Esophagus (tissue), 2 donors: ENCODE measurements around the gene KRTAP6-2. TPM values are rescaled to one million over a fixed set of nuclear protein-coding genes. Genes with fewer than 3 reads are reported as not detected.

Experiments
- H3K27ac ChIP-seq, 2 donors: one replicate each; pipeline ENCODE4 v1.5.1; 2013; ENCODE audit warnings: low read depth in 2 of 2, mild to moderate bottlenecking in 2 of 2, inconsistent platforms in 1 of 2, low read length in 1 of 2, moderate library complexity in 1 of 2
- H3K27me3 ChIP-seq, 2 donors: one replicate each; pipeline ENCODE4 v1.6.1; 2013; ENCODE audit warnings: low read length in 2 of 2, control low read depth in 1 of 2, mild to moderate bottlenecking in 1 of 2; ENCODE audit not compliant: insufficient read depth in 2 of 2, control insufficient read depth in 1 of 2
- H3K36me3 ChIP-seq, 2 donors: one replicate each; pipeline ENCODE4 v1.6.1; 2013; ENCODE audit warnings: low read length in 1 of 2; ENCODE audit not compliant: control insufficient read depth in 2 of 2, insufficient read depth in 2 of 2
- H3K4me1 ChIP-seq, 2 donors: one replicate each; pipeline ENCODE4 v1.6.1; 2013; ENCODE audit warnings: low read length in 1 of 2; ENCODE audit not compliant: control insufficient read depth in 2 of 2, insufficient read depth in 2 of 2
- H3K4me3 ChIP-seq, 2 donors: one replicate each; pipeline ENCODE4 v1.5.1; 2013; ENCODE audit warnings: low read length in 2 of 2, mild to moderate bottlenecking in 2 of 2, low read depth in 1 of 2, moderate library complexity in 1 of 2
- H3K9me3 ChIP-seq, 2 donors: one replicate each; pipeline ENCODE4 v1.6.1; 2013; ENCODE audit warnings: mild to moderate bottlenecking in 2 of 2, low read depth in 1 of 2, low read length in 1 of 2, moderate library complexity in 1 of 2; ENCODE audit not compliant: control insufficient read depth in 2 of 2, insufficient read depth in 1 of 2
- WGBS, 2 donors: extraction: QIAGEN DNeasy Blood & Tissue Kit; methylation state at CpG; one replicate each; pipeline ENCODE4 v1.1.7; 2013; 5-methylcytosine and 5-hydroxymethylcytosine counted together
- polyA plus RNA-seq, 2 donors: library from polyadenylated mRNA; stranded (reverse); fragments of 200-250 nt; gene quantifications; one replicate each; pipeline ENCODE4 v1.2.3, GENCODE V29; 2013
- donor health status: healthy with polysubstance abuse.
- donor health status: Bipolar disorder and iron deficiency.

The KRTAP6-2 gene
- polyA plus RNA-seq = not detected

- 95 to 97% methylated on average over 6 of the region's 6 CpGs for WGBS, 2 donors
- no peaks in the 10 kb centered on the region for H3K27me3 ChIP-seq
- H3K4me3 ChIP-seq = no peak within 1 kb of the TSS
- no peaks in the 10 kb centered on the region for H3K36me3 ChIP-seq
- no peaks in the 10 kb centered on the region for H3K4me1 ChIP-seq
- no peak within 1 kb of the TSS for H3K27ac ChIP-seq
- peaks cover 3 to 4% of the 10 kb centered on the region in 2 donors for H3K9me3 ChIP-seq
Measured at GRCh38 chr21:30598802-30599201, at the start of gene KRTAP6-2. Gene KRTAP6-2, minus strand, starts transcription at chr21:30598902. Its CDS starts 28 bp downstream, at chr21:30598874.

- no peak overlapping the region for H3K4me3 ChIP-seq
- no peaks in the 10 kb centered on the region for H3K27me3 ChIP-seq
- H3K9me3 ChIP-seq = no peaks in the 10 kb centered on the region
- H3K27ac ChIP-seq = no peak overlapping the region
- WGBS, 2 donors = 58% methylated on average over 1 of the region's 1 CpG
- no peaks in the 10 kb centered on the region for H3K4me1 ChIP-seq
- H3K36me3 ChIP-seq = no peaks in the 10 kb centered on the region
Measured at GRCh38 chr21:30646904-30647414, 48.3 kb upstream of the KRTAP6-2 start.

- Histone ChIP-seq H3K36me3 (no peaks in the 10 kb centered on the region), H3K9me3 (no peaks in the 10 kb centered on the region), H3K4me3 (no peak within 1 kb of the TSS), H3K27me3 (no peaks in the 10 kb centered on the region), H3K4me1 (no peaks in the 10 kb centered on the region), H3K27ac (no peak within 1 kb of the TSS)
- WGBS, 2 donors = 84 to 86% methylated on average over 2 of the region's 2 CpGs
Measured at GRCh38 chr21:30642564-30642963, 43.9 kb upstream of the KRTAP6-2 start, which contains the start of gene KRTAP20-3. Gene KRTAP20-3, plus strand, starts transcription at chr21:30642864.

- no peaks in the 10 kb centered on the region for H3K9me3 ChIP-seq
- no peaks in the 10 kb centered on the region for H3K36me3 ChIP-seq
- 79% methylated on average over 3 of the region's 3 CpGs for WGBS, 2 donors
- H3K27me3 ChIP-seq = no peaks in the 10 kb centered on the region
- no peak overlapping the region for H3K4me3 ChIP-seq
- no peak overlapping the region for H3K27ac ChIP-seq
- no peaks in the 10 kb centered on the region for H3K4me1 ChIP-seq
Measured at GRCh38 chr21:30638686-30639085, 40.0 kb upstream of the KRTAP6-2 start.

GRCh38 chr21:30634906-30635305 is 36.2 kb upstream of the KRTAP6-2 start, which contains the start of gene KRTAP20-2:
Gene KRTAP20-2, plus strand, starts transcription at chr21:30635206. Its CDS starts 58 bp downstream, at chr21:30635264.
- 86 to 88% methylated on average over 1 of the region's 1 CpG for WGBS, 2 donors
- Histone ChIP-seq H3K4me3 (no peak within 1 kb of the TSS), H3K9me3 (no peaks in the 10 kb centered on the region), H3K27ac (no peak within 1 kb of the TSS), H3K4me1 (no peaks in the 10 kb centered on the region), H3K27me3 (no peaks in the 10 kb centered on the region), H3K36me3 (no peaks in the 10 kb centered on the region)

- H3K4me1 ChIP-seq = no peaks in the 10 kb centered on the region
- 58 to 61% methylated on average over 1 of the region's 1 CpG for WGBS, 2 donors
- no peak overlapping the region for H3K27ac ChIP-seq
- H3K27me3 ChIP-seq = no peaks in the 10 kb centered on the region
- H3K36me3 ChIP-seq = no peaks in the 10 kb centered on the region
- no peaks in the 10 kb centered on the region for H3K9me3 ChIP-seq
- H3K4me3 ChIP-seq = no peak overlapping the region
Measured at GRCh38 chr21:30629200-30629599, 30.5 kb upstream of the KRTAP6-2 start.

- no peak overlapping the region for H3K4me3 ChIP-seq
- no peak overlapping the region for H3K27ac ChIP-seq
- H3K27me3 ChIP-seq = no peaks in the 10 kb centered on the region
- 80 to 83% methylated on average over 4 of the region's 4 CpGs for WGBS, 2 donors
- H3K4me1 ChIP-seq = no peaks in the 10 kb centered on the region
- H3K9me3 ChIP-seq = peaks cover under 1 to 5% of the 10 kb centered on the region in 2 donors
- no peaks in the 10 kb centered on the region for H3K36me3 ChIP-seq
Measured at GRCh38 chr21:30628109-30628508, 29.4 kb upstream of the KRTAP6-2 start.

GRCh38 chr21:30625449-30626165 is 26.9 kb upstream of the KRTAP6-2 start:
- Histone ChIP-seq H3K36me3 (no peaks in the 10 kb centered on the region), H3K4me3 (no peak overlapping the region), H3K4me1 (no peaks in the 10 kb centered on the region), H3K9me3 (peaks cover 3 to 6% of the 10 kb centered on the region in 2 donors), H3K27ac (no peak overlapping the region), H3K27me3 (no peaks in the 10 kb centered on the region)
- WGBS, 2 donors = 62 to 73% methylated on average over 4 of the region's 4 CpGs

- H3K36me3 ChIP-seq = no peaks in the 10 kb centered on the region
- H3K27ac ChIP-seq = no peak overlapping the region
- no peak overlapping the region for H3K4me3 ChIP-seq
- H3K27me3 ChIP-seq = no peaks in the 10 kb centered on the region
- peaks cover 3 to 6% of the 10 kb centered on the region in 2 donors for H3K9me3 ChIP-seq
- H3K4me1 ChIP-seq = no peaks in the 10 kb centered on the region
- 89% methylated on average over 3 of the region's 3 CpGs for WGBS, 2 donors
Measured at GRCh38 chr21:30623362-30623761, 24.7 kb upstream of the KRTAP6-2 start.

- no peaks in the 10 kb centered on the region for H3K27me3 ChIP-seq
- H3K9me3 ChIP-seq = peaks cover 3 to 6% of the 10 kb centered on the region in 2 donors
- H3K27ac ChIP-seq = no peak within 1 kb of the TSS
- H3K36me3 ChIP-seq = no peaks in the 10 kb centered on the region
- WGBS, 2 donors = 77 to 80% methylated on average over 3 of the region's 3 CpGs
- no peak within 1 kb of the TSS for H3K4me3 ChIP-seq
- no peaks in the 10 kb centered on the region for H3K4me1 ChIP-seq
Measured at GRCh38 chr21:30620522-30620921, 21.8 kb upstream of the KRTAP6-2 start, which contains the start of gene KRTAP20-4. Gene KRTAP20-4, plus strand, starts transcription at chr21:30620627.
